DOHH2 (cell line): ENCODE measurements around the gene HMGCS1.

ENCODE experiments used
- CTCF ChIP-seq: fragments of 200-600 bp; sonication (generic); IDR thresholded peaks from one replicate; pipeline ENCODE4 v1.5.1; 2014; ENCODE audit warnings: antibody characterized with exemption, mild to moderate bottlenecking, low read depth, low read length; ENCODE audit not compliant: poor library complexity, severe bottlenecking
- EZH2phosphoT487 ChIP-seq: fragments of 200-600 bp; sonication (generic); IDR thresholded peaks from 2 replicates; pipeline ENCODE4 v1.6.1; 2017; ENCODE audit warnings: borderline replicate concordance, mild to moderate bottlenecking, antibody characterized with exemption, low read length, moderate library complexity, mixed read lengths

GRCh38 chr5:43313854-43314457, 744 bp upstream of the HMGCS1 start:
- TF ChIP-seq CTCF (no peak), EZH2phosphoT487 (no peak)
